H1 (cell line): ENCODE results near the gene PLA2G4D. TPM values are rescaled to one million over a fixed set of nuclear protein-coding genes. Genes with fewer than 3 reads are reported as not detected.

ENCODE experiments used
- ASH2L ChIP-seq: fragments of 200-600, 300-600 bp; sonication (generic); IDR thresholded peaks from one replicate; pipeline ENCODE4 v1.7.1; 2017; ENCODE audit warnings: low read length
- CEBPB ChIP-seq: IDR thresholded peaks from 2 replicates; pipeline ENCODE4 v1.6.1; 2012; ENCODE audit warnings: low read depth, low read length
- EGR1 ChIP-seq: IDR thresholded peaks from 2 replicates; pipeline ENCODE4 v1.6.1; 2011; ENCODE audit warnings: low read depth, low read length, borderline replicate concordance
- SP4 ChIP-seq: IDR thresholded peaks from 2 replicates; pipeline ENCODE4 v1.6.1; 2012; ENCODE audit warnings: low read length, inconsistent platforms
- TCF12 ChIP-seq: IDR thresholded peaks from 2 replicates; pipeline ENCODE4 v1.6.1; 2011; ENCODE audit warnings: low read depth, mild to moderate bottlenecking, low read length
- polyA plus RNA-seq, 7 experiments: library from polyadenylated mRNA; depleted of rRNA in 3 of 7; stranded (reverse) in 5 of 7; unstranded in 2 of 7; fragments of >200 nt in 5 of 7; fragments of 200-250 nt in 2 of 7; gene quantifications; 1 replicate in 5 of 7; 2 replicates in 1 of 7; 4 replicates in 1 of 7; pipeline versions ENCODE4 v1.2.1 to v1.2.3, GENCODE V29; 2011 to 2013; ENCODE audit warnings: missing spikeins in 2 of 7, mixed read lengths in 2 of 7
- total RNA-seq: library from RNA; stranded (reverse); fragmentation: NEBNext Ultra II Directional; extraction: Animal tissue kit (Norgen Biotek cat#: 25700); gene quantifications from 2 replicates; pipeline ENCODE4 v1.2.1, GENCODE V29; 2021

The PLA2G4D gene
- total and polyA plus RNA-seq, 2 of the 8 experiments (the other 6 are each of a cell fraction or from before 2014, with no cell fraction given) = 0.07 to 0.18 TPM

- TF ChIP-seq EGR1 (no peak), ASH2L (no peak), SP4 (no peak), TCF12 (no peak), CEBPB (no peak)
These were observed 61.0 kb downstream of the PLA2G4D start (continued) for GRCh38 chr15:42033214-42033873.
